Neural cell (in vitro differentiated cells): ENCODE data around the gene IGBP1.

Experiments used
- CTCF ChIP-seq: fragments of 450-650 bp; IDR thresholded peaks from 2 replicates; pipeline ENCODE4 v1.5.1; 2014; ENCODE audit warnings: antibody characterized with exemption, mild to moderate bottlenecking, moderate library complexity; ENCODE audit not compliant: poor library complexity, severe bottlenecking
- TF ChIP-seq, protein P1 (sequence below): IDR thresholded peaks from 2 replicates; pipeline ENCODE4 v1.6.1; 2012; ENCODE audit warnings: borderline replicate concordance

DNA sequence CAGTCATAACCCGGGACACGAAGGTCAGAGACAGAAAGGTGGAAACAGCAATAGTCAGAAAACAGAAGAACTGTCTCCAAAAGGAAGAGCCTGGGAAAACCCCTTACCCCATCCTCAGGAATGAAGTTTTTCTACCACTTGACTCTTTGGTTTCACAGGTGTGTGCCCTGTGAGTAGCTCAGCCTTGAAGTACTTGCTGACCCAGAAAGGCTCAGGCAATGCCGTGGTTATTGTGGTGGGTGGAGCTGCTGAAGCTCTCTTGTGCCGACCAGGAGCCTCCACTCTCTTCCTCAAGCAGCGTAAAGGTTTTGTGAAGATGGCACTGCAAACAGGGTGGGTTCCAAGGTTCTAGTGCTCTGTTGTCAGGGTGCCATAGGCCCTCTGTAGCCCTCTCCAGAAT is 68.5 kb downstream of the IGBP1 start:
- no peak for TF ChIP-seq CTCF
- TF ChIP-seq, protein P1, sequence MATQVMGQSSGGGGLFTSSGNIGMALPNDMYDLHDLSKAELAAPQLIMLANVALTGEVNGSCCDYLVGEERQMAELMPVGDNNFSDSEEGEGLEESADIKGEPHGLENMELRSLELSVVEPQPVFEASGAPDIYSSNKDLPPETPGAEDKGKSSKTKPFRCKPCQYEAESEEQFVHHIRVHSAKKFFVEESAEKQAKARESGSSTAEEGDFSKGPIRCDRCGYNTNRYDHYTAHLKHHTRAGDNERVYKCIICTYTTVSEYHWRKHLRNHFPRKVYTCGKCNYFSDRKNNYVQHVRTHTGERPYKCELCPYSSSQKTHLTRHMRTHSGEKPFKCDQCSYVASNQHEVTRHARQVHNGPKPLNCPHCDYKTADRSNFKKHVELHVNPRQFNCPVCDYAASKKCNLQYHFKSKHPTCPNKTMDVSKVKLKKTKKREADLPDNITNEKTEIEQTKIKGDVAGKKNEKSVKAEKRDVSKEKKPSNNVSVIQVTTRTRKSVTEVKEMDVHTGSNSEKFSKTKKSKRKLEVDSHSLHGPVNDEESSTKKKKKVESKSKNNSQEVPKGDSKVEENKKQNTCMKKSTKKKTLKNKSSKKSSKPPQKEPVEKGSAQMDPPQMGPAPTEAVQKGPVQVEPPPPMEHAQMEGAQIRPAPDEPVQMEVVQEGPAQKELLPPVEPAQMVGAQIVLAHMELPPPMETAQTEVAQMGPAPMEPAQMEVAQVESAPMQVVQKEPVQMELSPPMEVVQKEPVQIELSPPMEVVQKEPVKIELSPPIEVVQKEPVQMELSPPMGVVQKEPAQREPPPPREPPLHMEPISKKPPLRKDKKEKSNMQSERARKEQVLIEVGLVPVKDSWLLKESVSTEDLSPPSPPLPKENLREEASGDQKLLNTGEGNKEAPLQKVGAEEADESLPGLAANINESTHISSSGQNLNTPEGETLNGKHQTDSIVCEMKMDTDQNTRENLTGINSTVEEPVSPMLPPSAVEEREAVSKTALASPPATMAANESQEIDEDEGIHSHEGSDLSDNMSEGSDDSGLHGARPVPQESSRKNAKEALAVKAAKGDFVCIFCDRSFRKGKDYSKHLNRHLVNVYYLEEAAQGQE = no peak
